ENCODE data around the gene NDUFS6. TPM values are rescaled to one million over a fixed set of nuclear protein-coding genes. Genes with fewer than 3 reads are reported as not detected.

Gene NDUFS6
- total and polyA plus RNA-seq, 7 experiments from 2014 or later, result 14.2 to 61.7 (median 17.5) TPM

DNA sequence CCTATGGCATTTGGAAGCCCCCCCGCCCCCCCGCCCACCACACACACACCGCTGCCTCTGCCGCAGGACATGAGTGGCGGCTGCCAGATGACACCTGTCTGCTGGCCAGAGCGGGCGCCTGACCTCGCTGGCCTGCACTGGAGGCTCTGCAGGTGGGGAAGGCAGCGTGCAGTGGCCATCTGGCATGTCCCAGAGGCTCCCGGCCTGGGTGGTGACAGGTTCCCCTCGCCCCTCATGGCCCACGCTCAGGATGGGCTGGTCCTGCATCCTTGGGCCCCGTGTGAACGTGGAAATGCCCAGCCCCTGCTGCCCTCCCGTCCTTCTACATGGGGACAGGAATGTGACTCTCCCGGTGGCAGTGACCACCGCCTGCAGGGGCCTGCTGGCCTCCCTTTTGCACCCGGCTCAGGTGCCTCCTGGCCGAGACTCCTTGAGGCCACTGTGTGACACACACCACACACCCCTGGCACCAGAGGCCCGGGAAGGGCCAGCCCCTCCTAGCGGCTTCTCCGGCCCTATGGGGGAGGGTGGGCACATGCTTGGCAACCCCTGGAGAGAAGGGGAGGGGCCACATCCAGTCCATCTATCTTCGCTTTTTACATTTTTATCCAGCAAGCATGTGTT, 51.2 kb downstream of the NDUFS6 start:
- Mint-ChIP-seq H3K36me3 (peaks cover 0 to 7% (median 0%) of the 10 kb centered on the region in 5 donors), H3K9me3 (peaks cover 0 to 1% (median 0%) of the 10 kb centered on the region in 11 donors), H3K4me3 (no peak overlapping the region), H3K4me1 (peaks cover 0 to 7% (median 0%) of the 10 kb centered on the region in 7 donors), H3K27ac (no peak overlapping the region), H3K27me3 (peaks cover 38 to 67% (median 48%) of the 10 kb centered on the region in 5 donors)
- DNase-seq, result no peak
- POLR2A ChIA-PET, result no interaction called here
- Histone ChIP-seq H3K27me3 (ENCODE audit: control insufficient read depth in 2 of 2, insufficient read depth in 2 of 2, low read length in 2 of 2) (no peaks in the 10 kb centered on the region), H3K27ac (ENCODE audit: low read depth, low read length) (no peak overlapping the region), H3K4me3 (ENCODE audit: low read length) (no peak overlapping the region), H3K4me1 (ENCODE audit: control insufficient read depth in 2 of 2, insufficient read depth in 2 of 2, low read length in 2 of 2) (no peaks in the 10 kb centered on the region), H3K9me3 (ENCODE audit: control insufficient read depth in 2 of 3, low read length in 3 of 3) (no peaks in the 10 kb centered on the region), H3K36me3 (ENCODE audit: control insufficient read depth in 2 of 3, insufficient read depth in 3 of 3, low read length in 3 of 3) (no peaks in the 10 kb centered on the region)
- CTCF ChIA-PET, result no interaction called here
- no peak for ATAC-seq
- intact Hi-C loops (cut with micrococcal nuclease), result no loop called here

DNA sequence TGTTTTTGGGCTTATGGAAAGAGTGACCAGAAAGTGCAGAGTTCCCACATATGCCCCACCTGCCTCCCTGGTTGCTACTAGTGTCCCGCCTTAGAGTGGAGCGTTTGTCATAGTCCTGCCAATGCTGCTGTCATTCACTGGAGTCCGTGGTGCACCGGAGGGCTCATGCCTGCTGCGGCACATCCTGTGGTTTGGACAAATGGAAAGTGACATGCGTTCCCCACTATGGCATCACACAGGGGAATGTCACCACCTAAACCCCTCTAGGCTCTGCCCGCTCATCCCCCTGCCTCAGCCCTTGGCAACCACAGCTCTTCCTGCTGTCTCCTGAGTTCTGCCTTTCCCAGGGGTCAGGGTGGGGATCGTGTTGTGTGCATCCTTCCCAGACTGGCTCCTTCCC, 52.3 kb downstream of the NDUFS6 start:
- Histone ChIP-seq H3K27me3 (ENCODE audit: control insufficient read depth in 2 of 2, insufficient read depth in 2 of 2, low read length in 2 of 2) (no peaks in the 10 kb centered on the region), H3K4me1 (ENCODE audit: control insufficient read depth in 2 of 2, insufficient read depth in 2 of 2, low read length in 2 of 2) (no peaks in the 10 kb centered on the region), H3K4me3 (ENCODE audit: low read length) (no peak overlapping the region), H3K9me3 (ENCODE audit: control insufficient read depth in 2 of 3, low read length in 3 of 3) (no peaks in the 10 kb centered on the region), H3K27ac (ENCODE audit: low read depth, low read length) (no peak overlapping the region), H3K36me3 (ENCODE audit: control insufficient read depth in 2 of 3, insufficient read depth in 3 of 3, low read length in 3 of 3) (no peaks in the 10 kb centered on the region)
- ATAC-seq (no peak), DNase-seq (no peak)
- intact Hi-C loops (cut with micrococcal nuclease), result no loop called here
- ChIA-PET CTCF (no interaction called here), POLR2A (no interaction called here)
- H3K4me3 Mint-ChIP-seq, result no peak overlapping the region
- peaks cover 31 to 64% (median 42%) of the 10 kb centered on the region in 5 donors for H3K27me3 Mint-ChIP-seq
- H3K27ac Mint-ChIP-seq, result no peak overlapping the region
- H3K9me3 Mint-ChIP-seq, result peaks cover 0 to 1% (median 0%) of the 10 kb centered on the region in 11 donors
- peaks cover 0 to 7% (median 0%) of the 10 kb centered on the region in 5 donors for H3K36me3 Mint-ChIP-seq
- peaks cover 0 to 7% (median 0%) of the 10 kb centered on the region in 7 donors for H3K4me1 Mint-ChIP-seq

DNA sequence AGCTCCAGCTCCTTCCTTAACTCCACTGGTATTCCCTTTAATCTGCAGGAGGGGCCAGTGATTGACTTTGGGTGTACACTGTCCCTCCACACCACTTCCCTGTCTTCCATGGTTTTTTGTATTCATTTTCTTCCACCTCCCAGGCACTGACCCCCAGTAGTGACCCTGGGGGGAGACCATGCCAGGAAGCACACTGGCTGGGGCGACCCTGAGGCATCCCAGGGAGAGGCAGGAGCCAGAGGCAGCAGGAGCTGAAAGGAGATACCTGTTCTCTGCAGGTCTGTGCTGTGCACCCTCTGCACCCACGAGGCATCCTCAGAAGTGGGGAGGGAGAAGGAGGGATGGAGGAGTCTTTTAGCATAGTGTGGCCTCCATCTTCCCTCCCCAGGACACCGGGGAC, 53.9 kb downstream of the NDUFS6 start:
- H3K4me1 Mint-ChIP-seq, result peaks cover 0 to 7% (median 0%) of the 10 kb centered on the region in 7 donors
- POLR2A ChIA-PET, result no interaction called here
- H3K27me3 ChIP-seq (ENCODE audit: control insufficient read depth in 2 of 2, insufficient read depth in 2 of 2, low read length in 2 of 2), result no peaks in the 10 kb centered on the region

DNA sequence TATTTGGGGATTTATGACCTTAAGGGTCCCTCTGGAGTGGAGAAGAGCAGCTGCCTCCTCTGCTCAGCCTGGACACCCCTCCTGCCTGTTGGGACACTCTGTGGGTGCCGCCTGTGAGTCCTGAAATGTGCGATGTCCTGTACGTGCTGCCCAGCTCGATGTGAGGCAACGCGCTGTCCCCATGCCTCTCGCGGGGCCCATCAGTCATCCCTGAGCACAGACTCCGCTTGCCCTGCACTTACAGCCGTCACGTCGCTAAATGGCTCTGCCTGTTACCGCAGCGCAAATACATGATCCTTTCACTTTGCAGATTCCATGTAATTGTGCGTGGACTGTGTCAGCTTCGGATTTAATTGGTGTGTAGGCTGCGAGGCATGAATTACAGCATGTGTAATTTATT, 54.4 kb downstream of the NDUFS6 start:
- POLR2A ChIA-PET, result no interaction called here
- Histone ChIP-seq H3K4me1 (ENCODE audit: control insufficient read depth in 2 of 2, insufficient read depth in 2 of 2, low read length in 2 of 2) (no peaks in the 10 kb centered on the region), H3K4me3 (ENCODE audit: low read length) (no peak overlapping the region), H3K36me3 (ENCODE audit: control insufficient read depth in 2 of 3, insufficient read depth in 3 of 3, low read length in 3 of 3) (no peaks in the 10 kb centered on the region), H3K27me3 (ENCODE audit: control insufficient read depth in 2 of 2, insufficient read depth in 2 of 2, low read length in 2 of 2) (no peaks in the 10 kb centered on the region), H3K27ac (ENCODE audit: low read depth, low read length) (no peak overlapping the region), H3K9me3 (ENCODE audit: control insufficient read depth in 2 of 3, low read length in 3 of 3) (no peaks in the 10 kb centered on the region)
- H3K9me3 Mint-ChIP-seq, result peaks cover 0 to 1% (median 0%) of the 10 kb centered on the region in 11 donors
- H3K4me3 Mint-ChIP-seq, result no peak overlapping the region
- peaks cover 24 to 45% (median 30%) of the 10 kb centered on the region in 5 donors for H3K27me3 Mint-ChIP-seq
- no peak for ATAC-seq
- intact Hi-C loops (cut with micrococcal nuclease), result no loop called here
- DNase-seq, result no peak
- peaks cover 0 to 7% (median 0%) of the 10 kb centered on the region in 5 donors for H3K36me3 Mint-ChIP-seq
- no peak overlapping the region for H3K27ac Mint-ChIP-seq
- CTCF ChIA-PET, result no interaction called here
- H3K4me1 Mint-ChIP-seq, result peaks cover 0 to 7% (median 0%) of the 10 kb centered on the region in 7 donors

More for the DNA sequence above, 53.9 kb downstream of the NDUFS6 start:
- Histone ChIP-seq H3K4me1 (ENCODE audit: control insufficient read depth in 2 of 2, insufficient read depth in 2 of 2, low read length in 2 of 2) (no peaks in the 10 kb centered on the region), H3K36me3 (ENCODE audit: control insufficient read depth in 2 of 3, insufficient read depth in 3 of 3, low read length in 3 of 3) (no peaks in the 10 kb centered on the region), H3K27ac (ENCODE audit: low read depth, low read length) (no peak overlapping the region), H3K4me3 (ENCODE audit: low read length) (no peak overlapping the region), H3K9me3 (ENCODE audit: control insufficient read depth in 2 of 3, low read length in 3 of 3) (no peaks in the 10 kb centered on the region)
- Mint-ChIP-seq H3K9me3 (peaks cover 0 to 1% (median 0%) of the 10 kb centered on the region in 11 donors), H3K4me3 (no peak overlapping the region), H3K27ac (no peak overlapping the region), H3K27me3 (peaks cover 25 to 51% (median 33%) of the 10 kb centered on the region in 5 donors), H3K36me3 (peaks cover 0 to 7% (median 0%) of the 10 kb centered on the region in 5 donors)
- CTCF ChIA-PET, result no interaction called here
- ATAC-seq, result no peak
- no peak for DNase-seq
- intact Hi-C loops (cut with micrococcal nuclease), result no loop called here

DNA sequence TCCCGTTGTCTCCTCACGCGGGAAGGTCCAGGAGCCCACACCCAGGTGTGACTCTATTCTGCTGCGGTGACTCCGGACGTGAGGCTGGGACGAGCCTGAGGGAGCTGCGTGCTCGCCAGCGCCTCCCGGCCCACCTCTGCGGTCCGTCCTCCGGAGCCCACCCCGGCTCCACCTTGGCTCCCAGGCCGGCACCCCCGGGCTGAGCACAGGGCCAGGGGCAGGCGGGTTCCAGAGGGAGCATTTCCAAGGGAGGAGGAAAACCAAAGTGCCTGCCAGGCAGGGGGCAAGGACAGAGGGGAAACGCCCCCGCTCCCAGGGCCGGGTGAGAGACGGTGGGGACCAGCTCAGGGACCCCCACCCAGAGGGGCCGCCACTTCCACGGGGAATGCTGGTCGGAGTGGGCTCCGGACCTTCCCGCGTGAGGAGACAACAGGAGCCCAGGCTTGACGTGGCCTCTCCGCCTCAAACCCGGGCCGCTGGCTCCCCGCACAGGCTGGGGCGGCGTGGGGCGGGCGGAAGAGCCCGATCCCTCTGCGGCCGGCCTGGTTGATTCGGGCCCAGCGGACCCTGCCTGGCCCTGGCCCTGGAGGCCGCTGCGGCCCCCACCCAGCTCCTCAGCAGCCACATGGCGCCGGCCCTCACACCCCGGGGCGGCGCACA, 55.5 kb downstream of the NDUFS6 start:
- ChIA-PET CTCF (interaction anchor here (0.5 kb wide), 1 partner anchor 237 kb away, joined by 3 read pairs; no protein-coding TSS in a partner anchor), POLR2A (no interaction called here)
- intact Hi-C loops (cut with micrococcal nuclease), result no loop called here
- H3K27ac ChIP-seq (ENCODE audit: low read depth, low read length), result no peak overlapping the region
- H3K4me1 ChIP-seq (ENCODE audit: control insufficient read depth in 2 of 2, insufficient read depth in 2 of 2, low read length in 2 of 2), result no peaks in the 10 kb centered on the region
- no peak overlapping the region for H3K4me3 Mint-ChIP-seq
- H3K9me3 ChIP-seq (ENCODE audit: control insufficient read depth in 2 of 3, low read length in 3 of 3), result no peaks in the 10 kb centered on the region
- no peaks in the 10 kb centered on the region for H3K36me3 ChIP-seq (ENCODE audit: control insufficient read depth in 2 of 3, insufficient read depth in 3 of 3, low read length in 3 of 3)
- peaks cover 0 to 1% (median 0%) of the 10 kb centered on the region in 11 donors for H3K9me3 Mint-ChIP-seq
- no peak overlapping the region for H3K27ac Mint-ChIP-seq
- peaks cover 0 to 7% (median 0%) of the 10 kb centered on the region in 5 donors for H3K36me3 Mint-ChIP-seq
- ATAC-seq (no peak), DNase-seq (no peak)
- peaks cover 19 to 34% (median 22%) of the 10 kb centered on the region in 5 donors for H3K27me3 Mint-ChIP-seq
- H3K27me3 ChIP-seq (ENCODE audit: control insufficient read depth in 2 of 2, insufficient read depth in 2 of 2, low read length in 2 of 2), result no peaks in the 10 kb centered on the region
- peaks cover 0 to 7% (median 0%) of the 10 kb centered on the region in 7 donors for H3K4me1 Mint-ChIP-seq
- H3K4me3 ChIP-seq (ENCODE audit: low read length), result no peak overlapping the region

DNA sequence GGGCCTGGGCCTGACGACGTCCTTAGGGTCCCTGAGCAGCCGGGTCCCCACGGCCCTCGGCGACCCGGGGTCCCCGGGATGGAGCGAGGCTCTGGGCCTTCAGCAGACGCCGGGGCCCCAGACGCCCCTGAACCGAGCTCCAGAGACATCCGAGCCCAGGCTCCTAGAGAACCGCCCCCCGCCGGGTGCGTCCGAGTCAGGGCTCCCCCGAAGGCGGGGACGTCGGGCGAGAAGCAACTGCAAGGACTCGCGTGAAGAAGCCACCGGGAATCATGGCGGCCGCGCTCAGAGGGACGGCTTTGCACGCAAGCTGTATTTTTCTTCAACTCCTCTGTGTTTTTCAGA, 56.0 kb downstream of the NDUFS6 start:
- ATAC-seq, result no peak
- no peak for DNase-seq
- intact Hi-C loops (cut with micrococcal nuclease), result no loop called here
- Histone ChIP-seq H3K36me3 (ENCODE audit: control insufficient read depth in 2 of 3, insufficient read depth in 3 of 3, low read length in 3 of 3) (no peaks in the 10 kb centered on the region), H3K4me3 (ENCODE audit: low read length) (no peak overlapping the region), H3K9me3 (ENCODE audit: control insufficient read depth in 2 of 3, low read length in 3 of 3) (no peaks in the 10 kb centered on the region), H3K27me3 (ENCODE audit: control insufficient read depth in 2 of 2, insufficient read depth in 2 of 2, low read length in 2 of 2) (no peaks in the 10 kb centered on the region), H3K4me1 (ENCODE audit: control insufficient read depth in 2 of 2, insufficient read depth in 2 of 2, low read length in 2 of 2) (no peaks in the 10 kb centered on the region), H3K27ac (ENCODE audit: low read depth, low read length) (no peak overlapping the region)
- ChIA-PET POLR2A (no interaction called here), CTCF (no interaction called here)
- no peak overlapping the region for H3K4me3 Mint-ChIP-seq
- peaks cover 15 to 30% (median 19%) of the 10 kb centered on the region in 5 donors for H3K27me3 Mint-ChIP-seq
- peaks cover 0 to 7% (median 0%) of the 10 kb centered on the region in 7 donors for H3K4me1 Mint-ChIP-seq
- H3K9me3 Mint-ChIP-seq, result peaks cover 0 to 1% (median 0%) of the 10 kb centered on the region in 11 donors
- peaks cover 0 to 7% (median 0%) of the 10 kb centered on the region in 5 donors for H3K36me3 Mint-ChIP-seq
- no peak overlapping the region for H3K27ac Mint-ChIP-seq

Measured in naive thymus-derived CD4-positive, alpha-beta T cell (primary cell).